ENCODE results near the gene NOP58. TPM values are rescaled to one million over a fixed set of nuclear protein-coding genes. Genes with fewer than 3 reads are reported as not detected.

NOP58 gene
- total RNA-seq, 2 experiments from 2014 or later = 103 TPM

GRCh38 chr2:202322435-202322834, 56.9 kb downstream of the NOP58 start:
- H3K4me1 Mint-ChIP-seq = peaks cover 2% of the 10 kb centered on the region
- no peaks in the 10 kb centered on the region for H3K9me3 Mint-ChIP-seq
- no peak overlapping the region for H3K4me3 Mint-ChIP-seq
- H3K27ac Mint-ChIP-seq = no peak overlapping the region
- ATAC-seq (ENCODE audit: low read depth) (no peak), DNase-seq (no peak)
- POLR2A ChIA-PET = no interaction called here
- no peaks in the 10 kb centered on the region for H3K27me3 Mint-ChIP-seq
- no peaks in the 10 kb centered on the region for H3K36me3 Mint-ChIP-seq

- DNase-seq = no peak
- Mint-ChIP-seq H3K27ac (no peak overlapping the region), H3K36me3 (no peaks in the 10 kb centered on the region), H3K9me3 (no peaks in the 10 kb centered on the region), H3K4me1 (peaks cover 2% of the 10 kb centered on the region), H3K27me3 (no peaks in the 10 kb centered on the region), H3K4me3 (no peak overlapping the region)
- POLR2A ChIA-PET = no interaction called here
- no peak for ATAC-seq (ENCODE audit: low read depth)
These were observed 62.3 kb downstream of the NOP58 start for GRCh38 chr2:202327858-202328257.

GRCh38 chr2:202335791-202336467, 70.4 kb downstream of the NOP58 start:
- Mint-ChIP-seq H3K27me3 (no peaks in the 10 kb centered on the region), H3K27ac (no peak overlapping the region), H3K4me3 (no peak overlapping the region), H3K9me3 (no peaks in the 10 kb centered on the region), H3K36me3 (no peaks in the 10 kb centered on the region), H3K4me1 (no peaks in the 10 kb centered on the region)
- DNase-seq (no peak), ATAC-seq (ENCODE audit: low read depth) (no peak)
- POLR2A ChIA-PET = no interaction called here

GRCh38 chr2:202337151-202337550, 71.6 kb downstream of the NOP58 start:
- no peak overlapping the region for H3K4me3 Mint-ChIP-seq
- H3K27me3 Mint-ChIP-seq = no peaks in the 10 kb centered on the region
- H3K27ac Mint-ChIP-seq = no peak overlapping the region
- no peaks in the 10 kb centered on the region for H3K4me1 Mint-ChIP-seq
- DNase-seq = no peak
- no peaks in the 10 kb centered on the region for H3K9me3 Mint-ChIP-seq
- H3K36me3 Mint-ChIP-seq = no peaks in the 10 kb centered on the region
- no peak for ATAC-seq (ENCODE audit: low read depth)
- POLR2A ChIA-PET = no interaction called here

GRCh38 chr2:202337706-202338346, 72.3 kb downstream of the NOP58 start:
- no peaks in the 10 kb centered on the region for H3K4me1 Mint-ChIP-seq
- DNase-seq (no peak), ATAC-seq (ENCODE audit: low read depth) (no peak)
- no peaks in the 10 kb centered on the region for H3K9me3 Mint-ChIP-seq
- no peaks in the 10 kb centered on the region for H3K36me3 Mint-ChIP-seq
- H3K4me3 Mint-ChIP-seq = no peak overlapping the region
- H3K27me3 Mint-ChIP-seq = no peaks in the 10 kb centered on the region
- POLR2A ChIA-PET = no interaction called here
- H3K27ac Mint-ChIP-seq = no peak overlapping the region

- no peaks in the 10 kb centered on the region for H3K9me3 Mint-ChIP-seq
- H3K27ac Mint-ChIP-seq = no peak overlapping the region
- no peaks in the 10 kb centered on the region for H3K27me3 Mint-ChIP-seq
- ATAC-seq (ENCODE audit: low read depth) (no peak), DNase-seq (no peak)
- H3K36me3 Mint-ChIP-seq = no peaks in the 10 kb centered on the region
- peaks cover 3% of the 10 kb centered on the region for H3K4me1 Mint-ChIP-seq
- POLR2A ChIA-PET = no interaction called here
- H3K4me3 Mint-ChIP-seq = no peak overlapping the region
These were observed 73.7 kb downstream of the NOP58 start for GRCh38 chr2:202339071-202339870.

- DNase-seq (no peak), ATAC-seq (ENCODE audit: low read depth) (no peak)
- H3K27me3 Mint-ChIP-seq = no peaks in the 10 kb centered on the region
- no peaks in the 10 kb centered on the region for H3K36me3 Mint-ChIP-seq
- no peaks in the 10 kb centered on the region for H3K9me3 Mint-ChIP-seq
- no peak overlapping the region for H3K27ac Mint-ChIP-seq
- POLR2A ChIA-PET = no interaction called here
- no peak overlapping the region for H3K4me3 Mint-ChIP-seq
- peaks cover 3% of the 10 kb centered on the region for H3K4me1 Mint-ChIP-seq
These were observed 78.6 kb downstream of the NOP58 start for GRCh38 chr2:202344178-202344577.

- Mint-ChIP-seq H3K4me3 (no peak overlapping the region), H3K36me3 (no peaks in the 10 kb centered on the region), H3K27ac (no peak overlapping the region), H3K27me3 (no peaks in the 10 kb centered on the region), H3K9me3 (no peaks in the 10 kb centered on the region), H3K4me1 (peaks cover 3% of the 10 kb centered on the region)
- POLR2A ChIA-PET = no interaction called here
- no peak for ATAC-seq (ENCODE audit: low read depth)
- DNase-seq = no peak
These were observed 80.6 kb downstream of the NOP58 start for GRCh38 chr2:202346180-202346579.

Other genes with a start within 250 kb of the NOP58 start
- under 1 TPM; 0.44 to 0.82 TPM for gene FZD7, start 231.9 kb upstream of the NOP58 start, total RNA-seq
- gene KIAA2012, start 192.5 kb upstream of the NOP58 start, total RNA-seq = not detected
- 10 to 100 TPM; 84.6 to 85.5 TPM for gene SUMO1, start 27.2 kb upstream of the NOP58 start, total RNA-seq
- 10 to 100 TPM; 12.8 to 14.6 TPM for gene BMPR2, start 110.6 kb downstream of the NOP58 start, total RNA-seq

All from activated naive CD8-positive, alpha-beta T cell treated with anti-CD3 and anti-CD28 coated beads, Interleukin-2, amount 10 ng/mL, durations not matched to agents 7 days and 5 days (primary cell).